ENCODE measurements around the gene HOXA2.

GRCh38 chr7:27128034-27128433 is 25.6 kb upstream of the HOXA2 start:
- TF ChIP-seq GATA3 (IDR thresholded peaks at IDR 0.05; ENCODE audit: low read depth, low read length), result no peak
- no peak for TF ChIP-seq GATA2 (IDR thresholded peaks at IDR 0.05; ENCODE audit: low read depth, low read length)
